Nephron progenitor cell (in vitro differentiated cells): ENCODE data around the gene RPH3AL.

ENCODE experiments used
- DNase-seq: peaks from one replicate; pipeline ENCODE4 v3.0.0; 2021
- H3K27ac Mint-ChIP-seq: 2 replicates; pipeline ENCODE4 v1.8.0; 2021; ENCODE audit warnings: mild to moderate bottlenecking, moderate library complexity, mixed read lengths
- H3K27me3 Mint-ChIP-seq: 2 replicates; pipeline ENCODE4 v1.8.0; 2021; ENCODE audit warnings: mild to moderate bottlenecking, low read depth, mixed read lengths; ENCODE audit not compliant: poor library complexity
- H3K36me3 Mint-ChIP-seq: 2 replicates; pipeline ENCODE4 v1.8.0; 2021; ENCODE audit warnings: low read depth, mixed read lengths
- H3K4me1 Mint-ChIP-seq: 2 replicates; pipeline ENCODE4 v1.8.0; 2021; ENCODE audit warnings: mixed read lengths
- H3K4me3 Mint-ChIP-seq: 2 replicates; pipeline ENCODE4 v1.8.0; 2021; ENCODE audit warnings: mild to moderate bottlenecking, moderate library complexity, mixed read lengths
- H3K9me3 Mint-ChIP-seq: 2 replicates; pipeline ENCODE4 v1.8.0; 2021; ENCODE audit warnings: mild to moderate bottlenecking, moderate library complexity, mixed read lengths
- TF ChIP-seq, protein P1 (sequence below): fragments of 200-600 bp; sonication (generic); IDR thresholded peaks from 2 replicates; pipeline ENCODE4 v1.5.0; 2021; ENCODE audit warnings: antibody characterized with exemption

The RPH3AL gene

DNA sequence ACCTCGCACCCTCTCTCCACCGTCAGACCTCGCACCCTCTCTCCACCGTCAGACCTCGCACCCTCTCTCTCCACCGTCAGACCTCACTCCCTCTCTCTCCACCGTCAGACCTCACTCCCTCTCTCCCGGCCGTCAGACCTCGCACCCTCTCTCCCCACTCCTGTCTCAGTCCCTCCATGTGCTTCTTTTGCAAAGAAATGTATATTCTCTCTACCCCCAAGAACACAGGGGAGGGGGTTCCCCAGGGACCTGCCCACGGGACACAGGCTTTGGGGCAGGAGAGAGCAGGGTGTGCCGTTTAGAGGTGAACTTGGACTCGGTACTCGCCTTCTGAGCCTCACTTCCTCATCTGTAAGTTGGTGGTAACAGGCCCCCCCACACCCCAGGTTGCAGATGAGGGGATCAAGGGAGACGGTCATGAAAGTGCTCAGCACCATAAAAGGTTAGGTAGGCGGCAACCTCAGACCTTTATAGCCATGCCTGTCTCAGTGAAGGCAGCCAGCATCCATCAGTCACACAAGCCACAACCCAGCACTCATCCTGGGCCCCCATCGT, 63.7 kb downstream of the RPH3AL start:
- DNase-seq = no peak

DNA sequence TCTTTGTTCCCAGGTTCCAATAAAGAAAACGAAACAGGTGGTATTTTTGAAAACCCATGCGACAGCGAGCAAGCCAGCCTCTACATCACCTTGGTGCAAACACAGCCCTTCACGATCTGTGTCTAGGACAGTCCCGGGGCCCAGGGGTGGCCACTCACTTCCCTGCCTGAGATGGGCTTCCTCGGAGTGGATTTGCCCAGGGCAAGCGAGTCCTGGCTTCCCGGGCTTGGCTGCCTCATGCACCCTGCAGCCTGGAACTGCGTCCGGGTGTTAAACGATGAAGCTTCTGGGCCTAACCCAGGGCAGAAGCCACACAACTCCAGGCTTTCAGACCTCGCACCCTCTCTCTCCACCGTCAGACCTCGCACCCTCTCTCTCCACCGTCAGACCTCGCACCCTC, 66.0 kb downstream of the RPH3AL start:
- Mint-ChIP-seq H3K9me3 (peaks cover 2% of the 10 kb centered on the region), H3K27ac (no peak overlapping the region), H3K36me3 (peaks cover 7% of the 10 kb centered on the region), H3K27me3 (peaks cover 9% of the 10 kb centered on the region), H3K4me3 (no peak overlapping the region), H3K4me1 (peaks cover 49% of the 10 kb centered on the region)
- DNase-seq = no peak
- TF ChIP-seq, protein P1, sequence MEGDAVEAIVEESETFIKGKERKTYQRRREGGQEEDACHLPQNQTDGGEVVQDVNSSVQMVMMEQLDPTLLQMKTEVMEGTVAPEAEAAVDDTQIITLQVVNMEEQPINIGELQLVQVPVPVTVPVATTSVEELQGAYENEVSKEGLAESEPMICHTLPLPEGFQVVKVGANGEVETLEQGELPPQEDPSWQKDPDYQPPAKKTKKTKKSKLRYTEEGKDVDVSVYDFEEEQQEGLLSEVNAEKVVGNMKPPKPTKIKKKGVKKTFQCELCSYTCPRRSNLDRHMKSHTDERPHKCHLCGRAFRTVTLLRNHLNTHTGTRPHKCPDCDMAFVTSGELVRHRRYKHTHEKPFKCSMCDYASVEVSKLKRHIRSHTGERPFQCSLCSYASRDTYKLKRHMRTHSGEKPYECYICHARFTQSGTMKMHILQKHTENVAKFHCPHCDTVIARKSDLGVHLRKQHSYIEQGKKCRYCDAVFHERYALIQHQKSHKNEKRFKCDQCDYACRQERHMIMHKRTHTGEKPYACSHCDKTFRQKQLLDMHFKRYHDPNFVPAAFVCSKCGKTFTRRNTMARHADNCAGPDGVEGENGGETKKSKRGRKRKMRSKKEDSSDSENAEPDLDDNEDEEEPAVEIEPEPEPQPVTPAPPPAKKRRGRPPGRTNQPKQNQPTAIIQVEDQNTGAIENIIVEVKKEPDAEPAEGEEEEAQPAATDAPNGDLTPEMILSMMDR = no peak

More for the DNA sequence above, 63.7 kb downstream of the RPH3AL start:
- TF ChIP-seq, protein P1 = no peak
- no peak overlapping the region for H3K4me3 Mint-ChIP-seq
- peaks cover 45% of the 10 kb centered on the region for H3K4me1 Mint-ChIP-seq
- peak overlapping the region; percentile 13 for H3K27ac Mint-ChIP-seq
- no peaks in the 10 kb centered on the region for H3K9me3 Mint-ChIP-seq
- peaks cover 8% of the 10 kb centered on the region for H3K36me3 Mint-ChIP-seq
- peaks cover 7% of the 10 kb centered on the region for H3K27me3 Mint-ChIP-seq

GRCh38 chr17:285751-286422, 66.7 kb downstream of the RPH3AL start:
- Mint-ChIP-seq H3K27ac (no peak overlapping the region), H3K4me1 (peaks cover 49% of the 10 kb centered on the region), H3K4me3 (no peak overlapping the region), H3K27me3 (peaks cover 11% of the 10 kb centered on the region), H3K36me3 (peaks cover 14% of the 10 kb centered on the region), H3K9me3 (peaks cover 8% of the 10 kb centered on the region)
- TF ChIP-seq, protein P1 = no peak
- no peak for DNase-seq

DNA sequence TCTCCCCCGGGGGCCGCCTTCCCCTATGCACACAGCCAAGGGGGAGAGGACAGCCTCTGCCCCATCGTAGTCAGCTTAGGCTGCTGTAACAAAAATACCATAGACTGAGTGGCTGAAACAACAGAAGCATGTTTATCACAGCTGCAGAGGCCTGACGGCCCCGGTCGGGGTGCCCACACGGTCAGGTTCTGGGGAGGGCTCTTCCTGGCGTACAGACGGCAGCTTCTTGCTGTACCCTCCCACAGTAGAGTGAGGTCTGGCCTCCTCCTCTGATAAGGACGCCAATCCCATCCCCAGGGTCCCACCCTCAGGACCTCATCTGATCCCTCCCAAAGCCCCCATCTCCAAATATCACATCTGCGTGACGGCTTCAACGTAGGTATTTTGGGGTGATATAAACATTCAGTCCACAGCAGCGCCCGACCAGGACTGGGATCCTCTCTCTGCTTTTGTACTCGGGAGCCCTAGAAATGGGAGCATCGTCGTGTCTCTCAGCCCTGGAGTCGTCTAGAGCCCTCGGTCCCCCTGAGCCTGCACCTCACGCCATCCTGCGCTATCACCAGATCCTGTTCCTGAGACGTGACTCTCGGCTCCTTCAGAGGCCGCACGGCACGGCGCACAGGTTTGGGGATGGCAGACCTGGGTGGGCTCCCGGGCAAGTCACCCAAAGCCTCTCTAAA, 67.8 kb downstream of the RPH3AL start:
- TF ChIP-seq, protein P1 = no peak
- peaks cover 19% of the 10 kb centered on the region for H3K9me3 Mint-ChIP-seq
- H3K4me1 Mint-ChIP-seq = peaks cover 39% of the 10 kb centered on the region
- H3K4me3 Mint-ChIP-seq = no peak overlapping the region
- peaks cover 9% of the 10 kb centered on the region for H3K27me3 Mint-ChIP-seq
- H3K27ac Mint-ChIP-seq = peak overlapping the region; percentile 61
- DNase-seq = no peak
- peaks cover 24% of the 10 kb centered on the region for H3K36me3 Mint-ChIP-seq

- peaks cover 32% of the 10 kb centered on the region for H3K4me1 Mint-ChIP-seq
- H3K27ac Mint-ChIP-seq = peak overlapping the region; percentile 68
- peaks cover 32% of the 10 kb centered on the region for H3K36me3 Mint-ChIP-seq
- H3K27me3 Mint-ChIP-seq = peaks cover 10% of the 10 kb centered on the region
- no peak overlapping the region for H3K4me3 Mint-ChIP-seq
- H3K9me3 Mint-ChIP-seq = peaks cover 26% of the 10 kb centered on the region
- TF ChIP-seq, protein P1 = no peak
- no peak for DNase-seq
These were observed 68.5 kb downstream of the RPH3AL start for GRCh38 chr17:283911-284675.
